H1 (cell line): ENCODE results near the gene INO80C. TPM values are rescaled to one million over a fixed set of nuclear protein-coding genes. Genes with fewer than 3 reads are reported as not detected.

ENCODE experiments used
- ASH2L ChIP-seq: fragments of 200-600, 300-600 bp; sonication (generic); IDR thresholded peaks from one replicate; pipeline ENCODE4 v1.7.1; 2017; ENCODE audit warnings: low read length
- BRCA1 ChIP-seq: IDR thresholded peaks from 2 replicates; pipeline ENCODE4 v1.6.1; 2012; ENCODE audit warnings: low read depth, low read length, improper control_type of control experiment
- CBX5 ChIP-seq: fragments of 300-800, 300-1000 bp; sonication (generic); IDR thresholded peaks from 2 replicates; pipeline ENCODE4 v1.7.1; 2016; ENCODE audit warnings: antibody characterized with exemption, low read length, low read depth
- CHD7 ChIP-seq: fragments of 300-600 bp; sonication (generic); IDR thresholded peaks from 2 replicates; pipeline ENCODE4 v1.7.1; 2012; ENCODE audit warnings: low read length, moderate library complexity, mild to moderate bottlenecking, inconsistent platforms; ENCODE audit not compliant: insufficient replicate concordance
- HDAC6 ChIP-seq: IDR thresholded peaks from one replicate; pipeline ENCODE4 v1.7.1; 2012; ENCODE audit warnings: low read depth, mild to moderate bottlenecking, inconsistent platforms, low read length, moderate library complexity
- JUND ChIP-seq: IDR thresholded peaks from 2 replicates; pipeline ENCODE4 v1.6.1; 2011; ENCODE audit warnings: mild to moderate bottlenecking, improper control_type of control experiment, low read length
- KDM5A ChIP-seq: fragments of 200-600 bp; IDR thresholded peaks from 2 replicates; pipeline ENCODE4 v1.7.1; 2012; ENCODE audit warnings: mild to moderate bottlenecking, low read length, inconsistent platforms, mixed read lengths
- MAFK ChIP-seq: IDR thresholded peaks from 2 replicates; pipeline ENCODE4 v1.6.1; 2012; ENCODE audit warnings: low read depth, mild to moderate bottlenecking, improper control_type of control experiment, low read length
- POLR2A ChIP-seq, 2 experiments: IDR thresholded peaks; 1 replicate in 1 of 2; 2 replicates in 1 of 2; pipeline ENCODE4 v1.6.1; 2011; ENCODE audit warnings: low read depth in 2 of 2, low read length in 2 of 2, mild to moderate bottlenecking in 2 of 2; ENCODE audit errors: control extremely low read depth in 1 of 2
- SIN3A ChIP-seq, 2 experiments: IDR thresholded peaks in 1 of 2; conservative IDR thresholded peaks in 1 of 2; 2 replicates each; pipeline ENCODE4 v1.6.1; 2011 to 2012; ENCODE audit warnings: low read length in 2 of 2, improper control_type of control experiment in 1 of 2, low read depth in 1 of 2, mild to moderate bottlenecking in 1 of 2
- SP2 ChIP-seq: IDR thresholded peaks from 2 replicates; pipeline ENCODE4 v1.6.1; 2012; ENCODE audit warnings: mild to moderate bottlenecking, low read length, inconsistent platforms
- SUZ12 ChIP-seq: fragments of 200-600 bp; sonication (generic); IDR thresholded peaks from 2 replicates; pipeline ENCODE4 v1.6.1; 2012; ENCODE audit warnings: mild to moderate bottlenecking, inconsistent platforms, low read length, moderate library complexity, mixed read lengths
- TAF7 ChIP-seq: optimal IDR thresholded peaks from 2 replicates; pipeline ENCODE3; 2011; ENCODE audit warnings: low read depth, mild to moderate bottlenecking, inconsistent platforms, low read length, moderate library complexity, borderline replicate concordance
- polyA plus RNA-seq, 7 experiments: library from polyadenylated mRNA; depleted of rRNA in 3 of 7; stranded (reverse) in 5 of 7; unstranded in 2 of 7; fragments of >200 nt in 5 of 7; fragments of 200-250 nt in 2 of 7; gene quantifications; 1 replicate in 5 of 7; 2 replicates in 1 of 7; 4 replicates in 1 of 7; pipeline versions ENCODE4 v1.2.1 to v1.2.3, GENCODE V29; 2011 to 2013; ENCODE audit warnings: missing spikeins in 2 of 7, mixed read lengths in 2 of 7
- total RNA-seq: library from RNA; stranded (reverse); fragmentation: NEBNext Ultra II Directional; extraction: Animal tissue kit (Norgen Biotek cat#: 25700); gene quantifications from 2 replicates; pipeline ENCODE4 v1.2.1, GENCODE V29; 2021

INO80C gene
- total and polyA plus RNA-seq, 2 of the 8 experiments (the other 6 are each of a cell fraction or from before 2014, with no cell fraction given), result 30.1 to 48.9 TPM

GRCh38 chr18:35481960-35482366, 15.8 kb downstream of the INO80C start (continued):
- no peak for TF ChIP-seq CHD7
- no peak for TF ChIP-seq HDAC6
- TF ChIP-seq SIN3A (conservative IDR thresholded peaks at IDR 0.05 in 1 of 2, IDR thresholded peaks at IDR 0.05 in 1 of 2; ENCODE audit: low read depth in 1 of 2, low read length in 2 of 2), result no peak
- TF ChIP-seq TAF7, result no peak
- TF ChIP-seq MAFK, result no peak
- no peak for TF ChIP-seq ASH2L
- TF ChIP-seq SP2, result no peak
- TF ChIP-seq JUND, result no peak
- no peak for TF ChIP-seq BRCA1
- no peak for TF ChIP-seq POLR2A (IDR thresholded peaks at IDR 0.05; ENCODE audit: control extremely low read depth in 1 of 2, low read depth in 2 of 2, low read length in 2 of 2)
- no peak for TF ChIP-seq SUZ12
- no peak for TF ChIP-seq CBX5
- no peak for TF ChIP-seq KDM5A
